Right atrium auricular region (tissue), 2 donors: ENCODE data around the gene PERM1. TPM values are rescaled to one million over a fixed set of nuclear protein-coding genes. Genes with fewer than 3 reads are reported as not detected.

Source experiments
- DNase-seq: peaks from one replicate; pipeline ENCODE4 v3.0.0-alpha.2; 2019; ENCODE audit warnings: low spot score
- H3K27ac ChIP-seq, 2 donors: fragments of 200-600 bp; sonication (generic); 1 replicate in 1 of 2; 2 replicates in 1 of 2; pipeline ENCODE4 v1.5.1; 2016 to 2019
- H3K27me3 ChIP-seq, 2 donors: fragments of 200-600 bp; sonication (generic); one replicate each; pipeline versions ENCODE4 v1.5.1 to v1.6.0; 2017 to 2019
- H3K36me3 ChIP-seq: fragments of 200-600 bp; sonication (generic); one replicate; pipeline ENCODE4 v1.5.1; 2016
- H3K4me1 ChIP-seq, 2 donors: fragments of 200-600 bp; sonication (generic); one replicate each; pipeline versions ENCODE4 v1.5.1 to v1.6.0; 2017 to 2019
- H3K4me3 ChIP-seq, 2 donors: fragments of 200-600 bp; sonication (generic); 1 replicate in 1 of 2; 2 replicates in 1 of 2; pipeline ENCODE4 v1.5.1; 2017 to 2019; ENCODE audit warnings: mild to moderate bottlenecking in 1 of 2, moderate library complexity in 1 of 2
- H3K9me3 ChIP-seq, 2 donors: fragments of 200-600 bp; sonication (generic); one replicate each; pipeline ENCODE4 v1.5.1; 2019
- CTCF ChIP-seq, 2 donors: fragments of 200-600 bp; sonication (generic); IDR thresholded peaks; one replicate each; pipeline ENCODE4 v1.5.1; 2019; ENCODE audit warnings: antibody characterized with exemption in 2 of 2
- total RNA-seq, 2 donors: library from RNA; depleted of rRNA; stranded (reverse); fragments of >200 nt; gene quantifications; one replicate each; pipeline ENCODE4 v1.1.0, GENCODE V29; 2016

The PERM1 gene
- total RNA-seq, 2 donors from 2014 or later = 22.0 to 61.8 TPM

GRCh38 chr1:966704-967300 lies 15.1 kb downstream of the PERM1 start:
- H3K27ac ChIP-seq = peak overlapping the region; percentile 34 to 58
- H3K36me3 ChIP-seq = no peaks in the 10 kb centered on the region
- DNase-seq = peak; percentile 77
- no peak for TF ChIP-seq CTCF (IDR thresholded peaks at IDR 0.05)
- peaks cover 0 to 19% of the 10 kb centered on the region in 2 donors for H3K4me1 ChIP-seq
- peak overlapping the region; percentile 57 to 59 for H3K4me3 ChIP-seq
- H3K27me3 ChIP-seq = peaks cover 4 to 14% of the 10 kb centered on the region in 2 donors
- no peaks in the 10 kb centered on the region for H3K9me3 ChIP-seq

GRCh38 chr1:966135-966703 lies 15.7 kb downstream of the PERM1 start, which contains the start of gene PLEKHN1:
PLEKHN1 (plus strand) TSS chr1:966482; CDS start chr1:966532, 50 bp downstream.
- no peaks in the 10 kb centered on the region for H3K9me3 ChIP-seq
- no peaks in the 10 kb centered on the region for H3K36me3 ChIP-seq
- peaks cover 0 to 22% of the 10 kb centered on the region in 2 donors for H3K4me1 ChIP-seq
- TF ChIP-seq CTCF (IDR thresholded peaks at IDR 0.05) = no peak
- DNase-seq = no peak
- H3K27ac ChIP-seq = peak within 1 kb of the TSS; percentile 34 to 58
- H3K4me3 ChIP-seq = peak within 1 kb of the TSS; percentile 57 to 59
- H3K27me3 ChIP-seq = peaks cover 4 to 12% of the 10 kb centered on the region in 2 donors

GRCh38 chr1:965526-966134 lies 16.3 kb downstream of the PERM1 start:
- Histone ChIP-seq H3K36me3 (no peaks in the 10 kb centered on the region), H3K4me1 (peaks cover 0 to 24% of the 10 kb centered on the region in 2 donors), H3K9me3 (no peaks in the 10 kb centered on the region), H3K4me3 (no peak overlapping the region), H3K27me3 (peaks cover under 1 to 6% of the 10 kb centered on the region in 2 donors), H3K27ac (no peak overlapping the region)
- no peak for TF ChIP-seq CTCF (IDR thresholded peaks at IDR 0.05)
- no peak for DNase-seq

- no peak overlapping the region for H3K4me3 ChIP-seq
- no peak for DNase-seq
- H3K36me3 ChIP-seq = no peaks in the 10 kb centered on the region
- TF ChIP-seq CTCF (IDR thresholded peaks at IDR 0.05) = no peak
- no peaks in the 10 kb centered on the region for H3K27me3 ChIP-seq
- H3K27ac ChIP-seq = no peak overlapping the region
- H3K9me3 ChIP-seq = no peaks in the 10 kb centered on the region
- H3K4me1 ChIP-seq = peaks cover 0 to 29% of the 10 kb centered on the region in 2 donors
These were observed 17.0 kb downstream of the PERM1 start for GRCh38 chr1:964691-965525.

- H3K27me3 ChIP-seq = no peaks in the 10 kb centered on the region
- no peaks in the 10 kb centered on the region for H3K9me3 ChIP-seq
- H3K36me3 ChIP-seq = no peaks in the 10 kb centered on the region
- H3K4me3 ChIP-seq = no peak overlapping the region
- H3K27ac ChIP-seq = no peak overlapping the region
- no peak for TF ChIP-seq CTCF (IDR thresholded peaks at IDR 0.05)
- H3K4me1 ChIP-seq = peaks cover 0 to 35% of the 10 kb centered on the region in 2 donors
- no peak for DNase-seq
These were observed 18.0 kb downstream of the PERM1 start for GRCh38 chr1:963746-964525.
